ENCODE measurements around the gene CCDC110.

Gene CCDC110

DNA sequence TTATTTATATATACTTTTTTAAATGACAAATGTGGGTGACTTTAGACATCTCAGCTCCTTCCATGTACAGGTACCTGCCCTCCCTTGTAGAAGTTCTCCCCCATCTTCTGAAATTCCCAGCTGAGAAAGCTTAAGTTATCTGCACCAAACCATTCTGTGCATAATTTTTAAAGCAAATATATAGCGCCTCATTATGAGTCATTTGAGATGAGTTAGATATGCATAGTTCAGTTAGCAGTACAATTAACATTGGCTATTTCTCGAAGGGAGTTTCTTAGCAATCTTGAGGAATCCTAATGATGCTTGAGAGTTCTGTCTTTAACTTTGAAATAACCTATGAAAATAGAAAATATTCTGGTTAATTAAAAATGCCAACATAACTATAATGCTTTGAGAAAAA lies 26.3 kb downstream of the CCDC110 start:
- H3K4me3 ChIP-seq (replicated peaks; ENCODE audit: low read depth, low read length), result no peak overlapping the region
- DNase-seq (ENCODE audit: low read depth), result no peak
- TF ChIP-seq, protein P1, sequence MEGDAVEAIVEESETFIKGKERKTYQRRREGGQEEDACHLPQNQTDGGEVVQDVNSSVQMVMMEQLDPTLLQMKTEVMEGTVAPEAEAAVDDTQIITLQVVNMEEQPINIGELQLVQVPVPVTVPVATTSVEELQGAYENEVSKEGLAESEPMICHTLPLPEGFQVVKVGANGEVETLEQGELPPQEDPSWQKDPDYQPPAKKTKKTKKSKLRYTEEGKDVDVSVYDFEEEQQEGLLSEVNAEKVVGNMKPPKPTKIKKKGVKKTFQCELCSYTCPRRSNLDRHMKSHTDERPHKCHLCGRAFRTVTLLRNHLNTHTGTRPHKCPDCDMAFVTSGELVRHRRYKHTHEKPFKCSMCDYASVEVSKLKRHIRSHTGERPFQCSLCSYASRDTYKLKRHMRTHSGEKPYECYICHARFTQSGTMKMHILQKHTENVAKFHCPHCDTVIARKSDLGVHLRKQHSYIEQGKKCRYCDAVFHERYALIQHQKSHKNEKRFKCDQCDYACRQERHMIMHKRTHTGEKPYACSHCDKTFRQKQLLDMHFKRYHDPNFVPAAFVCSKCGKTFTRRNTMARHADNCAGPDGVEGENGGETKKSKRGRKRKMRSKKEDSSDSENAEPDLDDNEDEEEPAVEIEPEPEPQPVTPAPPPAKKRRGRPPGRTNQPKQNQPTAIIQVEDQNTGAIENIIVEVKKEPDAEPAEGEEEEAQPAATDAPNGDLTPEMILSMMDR (IDR thresholded peaks at IDR 0.05; ENCODE audit: low read length, missing control alignments), result no peak

DNA sequence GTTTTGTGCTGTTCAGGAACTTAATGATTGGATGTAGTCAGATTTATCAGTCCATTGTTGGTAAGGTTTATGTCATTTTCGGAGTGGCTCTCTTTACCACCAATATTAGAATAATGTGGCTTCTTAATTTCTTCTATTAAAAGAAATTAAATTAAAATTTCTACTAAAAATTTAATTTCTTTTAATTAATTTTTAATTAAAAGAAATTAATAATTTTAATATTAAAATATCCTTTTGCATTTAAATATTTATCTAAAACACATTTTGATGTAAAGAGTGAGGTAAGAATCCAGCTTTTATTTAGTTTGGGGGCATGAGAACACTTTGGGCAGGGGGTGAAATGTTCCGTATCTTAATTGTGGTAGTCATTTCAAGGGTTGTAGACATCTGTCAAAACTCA lies 30.1 kb downstream of the CCDC110 start:
- DNase-seq (ENCODE audit: low read depth), result no peak
- TF ChIP-seq, protein P1 (IDR thresholded peaks at IDR 0.05; ENCODE audit: low read length, missing control alignments), result no peak
- no peak overlapping the region for H3K4me3 ChIP-seq (replicated peaks; ENCODE audit: low read depth, low read length)

DNA sequence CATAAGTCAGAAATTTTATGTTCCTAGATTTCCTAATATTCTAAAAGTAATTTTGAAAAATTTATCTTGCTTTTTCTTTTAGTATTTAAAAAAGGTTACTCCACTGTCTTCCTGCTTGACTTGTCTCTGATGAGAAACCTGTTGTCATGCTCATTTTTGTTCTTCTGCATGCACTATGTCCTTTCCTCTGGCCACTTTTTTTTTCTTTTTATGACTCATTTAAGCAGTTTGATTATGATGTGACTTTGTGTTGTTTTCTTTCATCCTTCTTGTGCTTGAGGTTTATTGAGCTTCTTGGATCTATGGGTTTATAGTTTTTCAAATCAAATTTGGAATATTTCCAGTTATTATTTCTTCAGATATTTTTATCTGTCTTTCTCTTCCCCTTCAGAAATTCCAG lies 33.7 kb downstream of the CCDC110 start:
- TF ChIP-seq, protein P1 (IDR thresholded peaks at IDR 0.05; ENCODE audit: low read length, missing control alignments), result no peak
- H3K4me3 ChIP-seq (replicated peaks; ENCODE audit: low read depth, low read length), result no peak overlapping the region
- no peak for DNase-seq (ENCODE audit: low read depth)

DNA sequence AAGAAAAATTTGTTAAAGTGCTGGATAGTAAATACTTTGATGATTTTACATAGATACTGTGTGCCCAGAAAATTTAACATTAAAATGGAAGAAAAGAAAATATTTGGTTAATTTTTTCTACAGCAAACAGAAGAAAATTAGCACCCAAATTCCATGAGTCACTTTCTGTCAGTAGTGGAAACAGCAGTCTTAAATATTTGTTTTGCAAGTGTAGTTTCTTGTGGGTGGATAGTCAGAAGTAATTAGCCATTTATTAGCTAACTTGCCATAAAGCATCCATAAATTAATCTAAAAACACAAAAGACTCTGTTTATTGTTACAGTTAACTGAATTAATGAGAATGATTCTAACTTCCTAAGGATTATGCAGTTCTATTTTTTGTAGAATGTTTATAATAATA lies 36.1 kb downstream of the CCDC110 start:
- no peak for DNase-seq (ENCODE audit: low read depth)
- TF ChIP-seq, protein P1 (IDR thresholded peaks at IDR 0.05; ENCODE audit: low read length, missing control alignments), result no peak
- H3K4me3 ChIP-seq (replicated peaks; ENCODE audit: low read depth, low read length), result no peak overlapping the region

DNA sequence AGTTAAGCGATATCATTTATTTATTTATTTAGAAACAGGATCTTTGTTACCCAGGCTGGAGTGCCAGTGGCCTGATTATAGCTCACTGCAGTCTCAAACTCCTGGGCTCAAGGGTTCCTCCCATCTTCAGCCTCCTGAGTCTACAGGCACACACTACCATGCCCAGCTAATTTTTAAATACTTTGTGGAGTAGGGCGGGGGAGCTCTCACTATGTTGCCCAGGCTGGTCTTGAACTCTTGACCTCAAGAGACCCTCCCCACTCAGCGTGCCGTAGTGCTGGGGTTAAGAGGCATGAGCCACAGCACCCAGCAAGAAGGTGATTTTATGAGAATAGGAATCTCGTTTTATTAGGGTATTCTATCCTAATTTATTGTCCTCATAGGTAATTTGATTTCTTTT lies 41.9 kb downstream of the CCDC110 start:
- H3K4me3 ChIP-seq (replicated peaks; ENCODE audit: low read depth, low read length), result no peak overlapping the region
- DNase-seq (ENCODE audit: low read depth), result no peak
- TF ChIP-seq, protein P1 (IDR thresholded peaks at IDR 0.05; ENCODE audit: low read length, missing control alignments), result no peak

DNA sequence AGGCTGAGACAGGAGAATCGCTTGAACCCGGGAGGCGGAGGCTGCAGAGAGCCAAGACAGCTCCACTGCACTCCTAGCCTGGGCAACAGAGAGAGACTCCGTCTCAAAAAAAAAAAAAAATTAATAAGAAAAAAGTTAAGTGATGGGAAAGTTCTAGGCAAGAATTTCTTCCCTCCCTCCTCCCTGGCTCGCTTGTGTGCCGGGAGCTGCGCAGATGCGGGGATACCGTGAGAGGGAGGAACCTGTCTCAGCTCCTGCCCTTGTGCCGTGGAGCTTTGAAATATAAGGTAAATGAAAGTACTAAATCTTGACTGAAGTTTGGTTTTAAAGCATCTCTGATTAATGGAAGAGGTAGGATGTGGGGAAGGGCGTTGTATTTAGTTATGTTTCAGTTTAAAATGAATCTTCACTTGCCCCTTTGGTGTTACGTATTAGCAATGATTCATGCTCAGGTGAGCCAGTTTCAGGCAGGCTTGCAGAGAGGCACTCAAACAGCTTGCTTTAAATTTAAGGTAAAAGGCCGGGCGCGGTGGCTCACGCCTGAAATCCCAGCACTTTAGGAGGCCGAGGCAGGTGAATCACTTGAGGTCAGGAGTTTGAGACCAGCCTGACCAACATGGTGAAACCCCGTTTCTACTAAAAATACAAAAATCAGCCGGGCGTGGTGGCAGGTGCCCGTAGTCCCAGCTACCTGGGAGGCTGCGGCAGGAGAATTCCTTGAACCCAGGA lies 44.4 kb downstream of the CCDC110 start:
- TF ChIP-seq, protein P1 (IDR thresholded peaks at IDR 0.05; ENCODE audit: low read length, missing control alignments), result no peak
- H3K4me3 ChIP-seq (replicated peaks; ENCODE audit: low read depth, low read length), result no peak overlapping the region
- DNase-seq (ENCODE audit: low read depth), result no peak
